ENCODE results near the gene BAD. TPM values are rescaled to one million over a fixed set of nuclear protein-coding genes. Genes with fewer than 3 reads are reported as not detected.

Gene BAD
- total and polyA plus RNA-seq, 2 of the 13 experiments (the other 11 are each of a cell fraction or from before 2014, with no cell fraction given), result 17.9 to 28.5 TPM

DNA sequence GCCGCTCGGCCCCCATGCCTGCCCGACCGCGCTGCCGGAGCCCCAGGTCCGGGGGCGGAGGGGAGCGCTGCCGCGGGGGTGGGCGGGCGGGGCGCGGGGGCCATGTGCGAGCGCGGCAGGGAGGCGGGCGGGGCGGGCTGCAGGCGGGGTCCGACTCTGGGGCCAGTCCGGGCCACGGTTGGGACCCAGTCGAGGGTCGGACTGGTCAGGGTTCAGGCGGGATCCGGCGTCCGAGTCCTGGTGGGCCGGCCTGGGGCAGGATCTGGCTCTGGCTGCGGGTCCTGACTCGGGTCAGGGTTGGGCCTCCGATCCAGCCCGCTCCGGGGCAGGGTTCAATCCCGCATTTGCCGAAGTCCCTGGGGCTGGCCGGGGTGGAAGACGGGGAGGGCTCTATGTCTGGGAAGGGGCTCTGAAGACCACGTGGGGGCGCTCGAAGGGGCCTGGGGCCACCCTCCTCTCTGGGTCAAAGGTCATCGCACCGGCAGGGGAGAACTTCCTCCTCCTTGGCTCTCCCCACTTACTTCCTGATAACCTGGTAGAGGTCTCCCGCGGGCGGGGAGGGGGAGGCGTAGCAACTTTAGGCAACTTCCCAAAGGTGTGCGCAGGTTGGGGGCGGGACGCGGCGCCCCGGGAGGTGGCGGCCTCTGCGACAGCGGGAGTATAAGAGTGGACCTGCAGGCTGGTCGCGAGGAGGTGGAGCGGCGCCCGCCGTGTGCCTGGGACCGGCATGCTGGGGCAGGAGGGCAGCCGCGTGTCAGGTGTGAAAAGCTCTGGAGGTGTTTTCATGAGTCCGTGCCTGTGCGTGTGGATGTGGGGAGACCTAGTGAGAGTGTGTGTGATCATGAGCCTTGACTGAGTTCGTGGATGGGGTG, 21.5 kb upstream of the BAD start (continued):
- TF ChIP-seq, protein P1, sequence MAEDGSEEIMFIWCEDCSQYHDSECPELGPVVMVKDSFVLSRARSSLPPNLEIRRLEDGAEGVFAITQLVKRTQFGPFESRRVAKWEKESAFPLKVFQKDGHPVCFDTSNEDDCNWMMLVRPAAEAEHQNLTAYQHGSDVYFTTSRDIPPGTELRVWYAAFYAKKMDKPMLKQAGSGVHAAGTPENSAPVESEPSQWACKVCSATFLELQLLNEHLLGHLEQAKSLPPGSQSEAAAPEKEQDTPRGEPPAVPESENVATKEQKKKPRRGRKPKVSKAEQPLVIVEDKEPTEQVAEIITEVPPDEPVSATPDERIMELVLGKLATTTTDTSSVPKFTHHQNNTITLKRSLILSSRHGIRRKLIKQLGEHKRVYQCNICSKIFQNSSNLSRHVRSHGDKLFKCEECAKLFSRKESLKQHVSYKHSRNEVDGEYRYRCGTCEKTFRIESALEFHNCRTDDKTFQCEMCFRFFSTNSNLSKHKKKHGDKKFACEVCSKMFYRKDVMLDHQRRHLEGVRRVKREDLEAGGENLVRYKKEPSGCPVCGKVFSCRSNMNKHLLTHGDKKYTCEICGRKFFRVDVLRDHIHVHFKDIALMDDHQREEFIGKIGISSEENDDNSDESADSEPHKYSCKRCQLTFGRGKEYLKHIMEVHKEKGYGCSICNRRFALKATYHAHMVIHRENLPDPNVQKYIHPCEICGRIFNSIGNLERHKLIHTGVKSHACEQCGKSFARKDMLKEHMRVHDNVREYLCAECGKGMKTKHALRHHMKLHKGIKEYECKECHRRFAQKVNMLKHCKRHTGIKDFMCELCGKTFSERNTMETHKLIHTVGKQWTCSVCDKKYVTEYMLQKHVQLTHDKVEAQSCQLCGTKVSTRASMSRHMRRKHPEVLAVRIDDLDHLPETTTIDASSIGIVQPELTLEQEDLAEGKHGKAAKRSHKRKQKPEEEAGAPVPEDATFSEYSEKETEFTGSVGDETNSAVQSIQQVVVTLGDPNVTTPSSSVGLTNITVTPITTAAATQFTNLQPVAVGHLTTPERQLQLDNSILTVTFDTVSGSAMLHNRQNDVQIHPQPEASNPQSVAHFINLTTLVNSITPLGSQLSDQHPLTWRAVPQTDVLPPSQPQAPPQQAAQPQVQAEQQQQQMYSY (CRISPR knock-in tag; IDR thresholded peaks at IDR 0.05), result peak; percentile 89
- TF ChIP-seq, protein P2, sequence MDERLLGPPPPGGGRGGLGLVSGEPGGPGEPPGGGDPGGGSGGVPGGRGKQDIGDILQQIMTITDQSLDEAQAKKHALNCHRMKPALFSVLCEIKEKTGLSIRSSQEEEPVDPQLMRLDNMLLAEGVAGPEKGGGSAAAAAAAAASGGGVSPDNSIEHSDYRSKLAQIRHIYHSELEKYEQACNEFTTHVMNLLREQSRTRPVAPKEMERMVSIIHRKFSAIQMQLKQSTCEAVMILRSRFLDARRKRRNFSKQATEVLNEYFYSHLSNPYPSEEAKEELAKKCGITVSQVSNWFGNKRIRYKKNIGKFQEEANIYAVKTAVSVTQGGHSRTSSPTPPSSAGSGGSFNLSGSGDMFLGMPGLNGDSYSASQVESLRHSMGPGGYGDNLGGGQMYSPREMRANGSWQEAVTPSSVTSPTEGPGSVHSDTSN (CRISPR knock-in tag; IDR thresholded peaks at IDR 0.05), result no peak
- TF ChIP-seq KLF16 (CRISPR knock-in tag; IDR thresholded peaks at IDR 0.05) (peak in 1 of 2 experiments; percentile 58; a peak in 1 of 4 replicates), PRMT3 (CRISPR knock-in tag; IDR thresholded peaks at IDR 0.05; ENCODE audit: borderline replicate concordance, low read depth) (no peak), MEF2D (CRISPR knock-in tag; IDR thresholded peaks at IDR 0.05) (peak; percentile 64; the same call in 1 of the 2 replicates), RELA (CRISPR knock-in tag; IDR thresholded peaks at IDR 0.05) (no peak), HOXA3 (CRISPR knock-in tag; IDR thresholded peaks at IDR 0.05) (peak; percentile 53; the same call in 1 of the 2 replicates), ZNF484 (CRISPR knock-in tag; IDR thresholded peaks at IDR 0.05; ENCODE audit: borderline replicate concordance, low read depth) (no peak), SOX5 (CRISPR knock-in tag; IDR thresholded peaks at IDR 0.05; ENCODE audit: borderline replicate concordance) (no peak; the same call in 1 of the 2 replicates), ZNF614 (CRISPR knock-in tag; IDR thresholded peaks at IDR 0.05; ENCODE audit: borderline replicate concordance) (no peak)
- TF ChIP-seq, protein P3, sequence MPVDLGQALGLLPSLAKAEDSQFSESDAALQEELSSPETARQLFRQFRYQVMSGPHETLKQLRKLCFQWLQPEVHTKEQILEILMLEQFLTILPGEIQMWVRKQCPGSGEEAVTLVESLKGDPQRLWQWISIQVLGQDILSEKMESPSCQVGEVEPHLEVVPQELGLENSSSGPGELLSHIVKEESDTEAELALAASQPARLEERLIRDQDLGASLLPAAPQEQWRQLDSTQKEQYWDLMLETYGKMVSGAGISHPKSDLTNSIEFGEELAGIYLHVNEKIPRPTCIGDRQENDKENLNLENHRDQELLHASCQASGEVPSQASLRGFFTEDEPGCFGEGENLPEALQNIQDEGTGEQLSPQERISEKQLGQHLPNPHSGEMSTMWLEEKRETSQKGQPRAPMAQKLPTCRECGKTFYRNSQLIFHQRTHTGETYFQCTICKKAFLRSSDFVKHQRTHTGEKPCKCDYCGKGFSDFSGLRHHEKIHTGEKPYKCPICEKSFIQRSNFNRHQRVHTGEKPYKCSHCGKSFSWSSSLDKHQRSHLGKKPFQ (CRISPR knock-in tag; IDR thresholded peaks at IDR 0.05; ENCODE audit: insufficient replicate concordance), result peak; percentile 99
- TF ChIP-seq, protein P4, sequence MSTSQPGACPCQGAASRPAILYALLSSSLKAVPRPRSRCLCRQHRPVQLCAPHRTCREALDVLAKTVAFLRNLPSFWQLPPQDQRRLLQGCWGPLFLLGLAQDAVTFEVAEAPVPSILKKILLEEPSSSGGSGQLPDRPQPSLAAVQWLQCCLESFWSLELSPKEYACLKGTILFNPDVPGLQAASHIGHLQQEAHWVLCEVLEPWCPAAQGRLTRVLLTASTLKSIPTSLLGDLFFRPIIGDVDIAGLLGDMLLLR (CRISPR knock-in tag; IDR thresholded peaks at IDR 0.05), result peak; percentile 47; the same call in 1 of the 2 replicates
- TF ChIP-seq, protein P5, sequence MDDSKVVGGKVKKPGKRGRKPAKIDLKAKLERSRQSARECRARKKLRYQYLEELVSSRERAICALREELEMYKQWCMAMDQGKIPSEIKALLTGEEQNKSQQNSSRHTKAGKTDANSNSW (CRISPR knock-in tag; IDR thresholded peaks at IDR 0.05; ENCODE audit: borderline replicate concordance), result no peak
- TF ChIP-seq, protein P6, sequence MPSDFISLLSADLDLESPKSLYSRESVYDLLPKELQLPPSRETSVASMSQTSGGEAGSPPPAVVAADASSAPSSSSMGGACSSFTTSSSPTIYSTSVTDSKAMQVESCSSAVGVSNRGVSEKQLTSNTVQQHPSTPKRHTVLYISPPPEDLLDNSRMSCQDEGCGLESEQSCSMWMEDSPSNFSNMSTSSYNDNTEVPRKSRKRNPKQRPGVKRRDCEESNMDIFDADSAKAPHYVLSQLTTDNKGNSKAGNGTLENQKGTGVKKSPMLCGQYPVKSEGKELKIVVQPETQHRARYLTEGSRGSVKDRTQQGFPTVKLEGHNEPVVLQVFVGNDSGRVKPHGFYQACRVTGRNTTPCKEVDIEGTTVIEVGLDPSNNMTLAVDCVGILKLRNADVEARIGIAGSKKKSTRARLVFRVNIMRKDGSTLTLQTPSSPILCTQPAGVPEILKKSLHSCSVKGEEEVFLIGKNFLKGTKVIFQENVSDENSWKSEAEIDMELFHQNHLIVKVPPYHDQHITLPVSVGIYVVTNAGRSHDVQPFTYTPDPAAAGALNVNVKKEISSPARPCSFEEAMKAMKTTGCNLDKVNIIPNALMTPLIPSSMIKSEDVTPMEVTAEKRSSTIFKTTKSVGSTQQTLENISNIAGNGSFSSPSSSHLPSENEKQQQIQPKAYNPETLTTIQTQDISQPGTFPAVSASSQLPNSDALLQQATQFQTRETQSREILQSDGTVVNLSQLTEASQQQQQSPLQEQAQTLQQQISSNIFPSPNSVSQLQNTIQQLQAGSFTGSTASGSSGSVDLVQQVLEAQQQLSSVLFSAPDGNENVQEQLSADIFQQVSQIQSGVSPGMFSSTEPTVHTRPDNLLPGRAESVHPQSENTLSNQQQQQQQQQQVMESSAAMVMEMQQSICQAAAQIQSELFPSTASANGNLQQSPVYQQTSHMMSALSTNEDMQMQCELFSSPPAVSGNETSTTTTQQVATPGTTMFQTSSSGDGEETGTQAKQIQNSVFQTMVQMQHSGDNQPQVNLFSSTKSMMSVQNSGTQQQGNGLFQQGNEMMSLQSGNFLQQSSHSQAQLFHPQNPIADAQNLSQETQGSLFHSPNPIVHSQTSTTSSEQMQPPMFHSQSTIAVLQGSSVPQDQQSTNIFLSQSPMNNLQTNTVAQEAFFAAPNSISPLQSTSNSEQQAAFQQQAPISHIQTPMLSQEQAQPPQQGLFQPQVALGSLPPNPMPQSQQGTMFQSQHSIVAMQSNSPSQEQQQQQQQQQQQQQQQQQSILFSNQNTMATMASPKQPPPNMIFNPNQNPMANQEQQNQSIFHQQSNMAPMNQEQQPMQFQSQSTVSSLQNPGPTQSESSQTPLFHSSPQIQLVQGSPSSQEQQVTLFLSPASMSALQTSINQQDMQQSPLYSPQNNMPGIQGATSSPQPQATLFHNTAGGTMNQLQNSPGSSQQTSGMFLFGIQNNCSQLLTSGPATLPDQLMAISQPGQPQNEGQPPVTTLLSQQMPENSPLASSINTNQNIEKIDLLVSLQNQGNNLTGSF (CRISPR knock-in tag; IDR thresholded peaks at IDR 0.05), result no peak
